HG02610 (cell line): Measurements from ENCODE around the gene TMEM144.
A peak's percentile ranks its signal among the peaks of the same experiment; 100 is the strongest.

Experiments used
- ATAC-seq: cut with Tn5 transposase; IDR thresholded peaks from one replicate; pipeline ENCODE4 v1.9.1; 2021; ENCODE audit warnings: mild to moderate bottlenecking, moderate library complexity; ENCODE audit not compliant: unreplicated experiment

The TMEM144 gene

DNA sequence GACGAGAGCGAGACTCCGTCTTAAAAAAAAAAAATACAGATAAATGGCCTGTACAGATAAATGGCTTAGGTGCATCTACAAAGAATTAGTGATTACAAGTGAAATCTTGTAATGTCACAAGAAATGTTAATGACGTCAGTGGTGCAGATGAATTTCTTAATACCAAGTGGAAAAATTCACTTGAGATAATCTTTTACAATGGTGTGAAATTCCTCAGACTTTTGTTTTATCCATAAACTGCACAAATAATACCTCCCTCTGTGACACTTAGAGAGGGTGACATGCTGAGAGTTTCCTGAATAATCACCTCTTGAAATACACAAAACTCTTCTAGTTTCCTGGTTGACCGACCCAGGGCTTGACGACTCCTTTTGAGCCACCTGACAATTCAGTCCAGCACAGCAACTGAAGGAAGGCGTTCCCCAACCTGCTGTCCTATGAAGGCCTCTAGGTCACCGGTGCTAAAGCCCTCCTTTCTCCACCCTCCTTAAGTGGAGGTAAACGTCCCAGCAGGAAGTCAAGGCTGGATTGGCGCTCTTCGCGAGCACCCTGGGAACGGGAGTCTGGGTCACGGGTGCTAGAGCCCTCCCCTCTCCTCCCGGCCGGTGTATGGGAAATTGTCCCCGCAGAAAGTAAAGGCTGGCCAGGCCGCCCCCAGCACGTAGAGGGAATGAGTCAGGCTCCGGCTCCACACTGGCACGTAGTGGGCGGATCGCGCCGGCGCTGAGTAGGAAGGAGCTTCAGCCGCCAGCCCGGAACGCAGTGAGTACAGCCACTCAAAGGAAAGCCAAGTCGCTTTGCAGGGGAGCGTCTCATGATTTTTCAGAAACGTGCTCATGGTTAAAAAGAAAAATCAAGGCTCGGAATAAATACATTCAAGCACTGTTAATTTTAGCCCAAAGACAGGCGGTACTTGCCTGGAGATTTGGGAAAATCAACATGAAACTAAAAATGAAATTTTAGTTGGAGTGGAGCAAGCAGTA, at the start of gene TMEM144:
TSS of gene TMEM144 (plus strand) at position 662 of the 983 bp plus-strand sequence. CDS start 2,182 bp downstream, outside the sequence.
- peak; percentile 95 for ATAC-seq

DNA sequence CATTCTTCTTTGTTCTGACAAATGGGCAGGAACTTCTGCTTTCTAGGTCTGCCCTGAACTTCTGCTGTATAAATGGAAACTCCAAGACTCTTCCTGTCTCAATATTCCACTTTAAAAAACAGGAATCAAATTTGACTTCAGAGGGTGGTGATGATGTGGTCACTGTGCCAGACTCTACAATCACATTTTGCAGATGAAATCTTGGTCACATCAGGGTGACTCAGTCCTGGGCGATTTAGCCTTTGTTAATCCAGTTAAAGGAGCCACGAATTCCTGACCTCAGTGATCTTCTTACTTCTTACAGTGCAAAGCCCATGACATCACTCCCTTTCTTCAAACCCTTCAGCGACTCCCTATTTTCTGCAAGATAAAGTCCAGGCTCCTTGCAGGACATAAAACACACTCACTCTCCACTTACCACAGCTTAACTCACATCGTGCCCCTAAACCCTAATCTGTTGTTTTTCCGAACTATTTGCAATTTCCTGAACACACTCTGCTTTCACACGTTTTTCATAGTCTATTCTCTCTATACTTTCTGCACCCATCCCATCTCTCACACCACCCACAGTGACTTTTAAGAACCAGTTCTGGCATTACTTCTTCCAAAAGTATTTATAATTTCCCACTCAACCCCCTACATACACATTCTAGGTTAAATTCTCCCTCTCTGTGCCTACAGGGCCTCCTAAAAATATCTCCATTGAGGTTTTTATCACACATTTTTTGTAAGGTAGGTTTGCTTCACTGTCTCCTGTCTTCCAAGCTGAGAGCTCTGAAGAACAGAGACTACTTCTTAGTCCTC, 48.5 kb upstream of the TMEM144 start:
- ATAC-seq = no peak

DNA sequence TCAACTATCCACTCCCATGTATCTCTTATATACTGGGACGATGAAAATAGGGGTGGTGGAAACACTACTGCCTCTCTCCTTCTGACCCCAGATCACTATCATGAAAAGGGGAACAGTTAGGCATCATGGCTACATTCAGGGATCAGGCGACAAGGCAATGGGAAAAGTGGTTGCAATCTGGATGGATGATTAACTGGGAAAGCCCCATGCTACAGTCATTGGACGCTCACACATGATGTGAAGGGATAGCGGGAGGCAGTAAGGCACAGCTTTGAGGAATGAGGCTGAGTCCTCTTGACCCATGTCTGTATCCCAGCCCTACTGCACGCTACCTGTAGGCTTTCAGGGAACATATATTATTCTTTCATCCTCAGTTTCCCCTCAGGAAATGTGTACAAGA, 47.7 kb upstream of the TMEM144 start:
- no peak for ATAC-seq

DNA sequence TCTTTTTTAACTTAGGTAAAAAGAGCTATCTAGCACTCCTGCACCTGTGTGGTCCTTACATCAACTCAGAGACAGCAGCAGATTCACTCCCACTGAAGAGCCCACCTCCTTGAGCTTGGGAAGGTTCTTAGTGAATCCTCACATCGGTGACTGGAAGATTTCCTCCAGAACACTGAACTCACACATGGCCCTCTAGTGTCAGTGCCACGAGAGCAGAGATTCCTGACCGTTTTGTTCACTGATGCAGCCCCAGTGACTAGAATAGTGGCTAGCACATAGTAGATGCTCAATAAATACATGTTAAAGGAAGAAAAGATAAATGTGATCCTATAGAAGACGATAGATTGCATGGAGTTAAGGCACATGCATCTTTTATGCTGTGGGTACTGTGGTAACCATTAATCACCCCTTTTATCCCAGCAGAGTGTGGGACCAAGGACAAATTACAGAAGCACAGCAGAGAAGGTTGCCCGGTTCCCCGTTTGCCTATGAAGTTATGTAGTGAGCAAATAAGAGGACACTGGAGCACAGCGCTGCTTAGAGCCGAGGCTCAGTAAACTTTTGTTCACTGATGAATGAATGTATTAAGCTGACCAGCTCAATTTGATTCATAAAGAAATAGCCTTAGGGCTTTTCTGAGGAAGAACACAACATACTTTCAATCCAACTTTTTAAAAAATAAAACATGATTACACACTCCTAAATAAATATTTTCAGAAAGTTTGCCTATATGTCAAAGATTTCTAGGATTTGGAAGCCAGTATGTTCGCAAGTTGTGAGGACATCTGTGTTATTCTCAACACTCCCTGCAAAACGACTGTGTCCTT, 46.1 kb upstream of the TMEM144 start:
- ATAC-seq = no peak

DNA sequence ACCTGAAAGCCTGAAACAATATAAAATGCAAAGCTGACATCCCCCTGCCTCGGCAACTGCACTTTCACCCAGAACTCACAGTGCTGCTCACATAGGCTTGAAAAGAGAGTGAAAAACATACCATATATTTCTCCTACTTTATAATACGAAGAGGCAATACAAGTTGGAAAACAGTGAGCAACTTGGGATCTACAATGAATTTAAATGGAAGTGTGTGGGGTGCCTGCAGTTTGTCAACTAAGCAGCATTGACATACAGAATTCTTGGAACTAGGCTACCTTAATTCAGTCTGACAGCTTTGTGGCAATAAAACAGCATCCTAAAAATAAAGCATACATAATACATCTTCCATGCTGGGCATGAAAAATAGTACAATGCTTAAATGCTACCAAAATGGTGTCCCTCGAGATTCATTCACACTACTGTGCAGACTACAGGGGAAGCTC, 45.5 kb upstream of the TMEM144 start:
- no peak for ATAC-seq

DNA sequence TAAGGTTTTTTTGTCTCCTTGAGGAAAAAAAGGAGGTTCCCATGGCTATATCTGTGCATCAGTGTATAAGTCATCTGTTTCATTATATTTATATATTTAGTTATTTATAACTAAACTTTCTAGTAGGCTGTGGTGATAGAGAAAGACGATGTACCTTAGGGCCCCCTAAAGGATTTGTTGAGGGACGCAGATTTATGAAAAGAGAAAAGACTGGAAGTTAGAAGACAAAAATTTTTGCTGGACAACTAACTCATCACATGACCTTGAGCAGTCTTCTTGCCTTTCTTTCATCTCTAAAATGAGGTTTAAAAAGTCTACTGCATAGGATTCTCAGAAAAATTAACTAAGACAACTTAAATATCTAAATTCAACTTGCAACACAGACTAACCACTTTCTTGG, 43.6 kb upstream of the TMEM144 start:
- no peak for ATAC-seq

DNA sequence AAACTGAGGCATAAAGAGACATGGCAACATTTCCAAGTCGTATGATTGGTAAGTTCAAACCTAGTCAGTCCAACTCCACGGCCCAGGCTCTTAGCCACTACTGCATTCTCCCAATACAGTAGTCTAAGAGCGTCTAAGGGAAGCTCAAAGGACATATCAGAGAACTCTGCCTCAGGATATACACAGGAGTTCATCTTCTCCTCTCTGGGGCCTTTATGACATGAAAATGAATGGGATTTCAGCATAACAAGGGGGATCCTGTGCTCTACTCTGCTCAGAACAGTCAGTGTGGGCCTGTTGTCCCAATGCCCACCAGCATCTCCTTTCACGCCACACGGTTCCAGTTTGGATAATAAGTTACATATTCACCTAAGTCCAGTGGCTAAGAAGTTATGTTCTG, 41.7 kb upstream of the TMEM144 start:
- no peak for ATAC-seq

DNA sequence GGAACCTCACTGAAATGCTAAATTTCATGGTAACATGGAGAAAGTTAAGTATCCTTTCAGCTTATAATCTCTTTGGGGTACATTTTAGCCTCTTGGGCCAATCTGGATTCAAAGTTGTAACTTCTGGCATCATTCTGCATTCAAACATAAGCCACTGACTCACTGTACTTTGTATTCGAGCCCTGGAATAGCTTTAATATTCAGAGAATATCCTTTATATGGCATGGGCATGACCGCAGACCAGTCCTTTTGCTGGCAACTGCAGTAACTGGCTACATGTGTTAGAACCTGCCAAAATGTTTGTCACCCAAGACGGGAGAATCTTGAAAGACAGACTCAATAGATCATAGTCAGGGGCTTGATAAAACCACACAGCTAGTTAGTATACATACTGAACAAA, 40.8 kb upstream of the TMEM144 start:
- ATAC-seq = no peak

DNA sequence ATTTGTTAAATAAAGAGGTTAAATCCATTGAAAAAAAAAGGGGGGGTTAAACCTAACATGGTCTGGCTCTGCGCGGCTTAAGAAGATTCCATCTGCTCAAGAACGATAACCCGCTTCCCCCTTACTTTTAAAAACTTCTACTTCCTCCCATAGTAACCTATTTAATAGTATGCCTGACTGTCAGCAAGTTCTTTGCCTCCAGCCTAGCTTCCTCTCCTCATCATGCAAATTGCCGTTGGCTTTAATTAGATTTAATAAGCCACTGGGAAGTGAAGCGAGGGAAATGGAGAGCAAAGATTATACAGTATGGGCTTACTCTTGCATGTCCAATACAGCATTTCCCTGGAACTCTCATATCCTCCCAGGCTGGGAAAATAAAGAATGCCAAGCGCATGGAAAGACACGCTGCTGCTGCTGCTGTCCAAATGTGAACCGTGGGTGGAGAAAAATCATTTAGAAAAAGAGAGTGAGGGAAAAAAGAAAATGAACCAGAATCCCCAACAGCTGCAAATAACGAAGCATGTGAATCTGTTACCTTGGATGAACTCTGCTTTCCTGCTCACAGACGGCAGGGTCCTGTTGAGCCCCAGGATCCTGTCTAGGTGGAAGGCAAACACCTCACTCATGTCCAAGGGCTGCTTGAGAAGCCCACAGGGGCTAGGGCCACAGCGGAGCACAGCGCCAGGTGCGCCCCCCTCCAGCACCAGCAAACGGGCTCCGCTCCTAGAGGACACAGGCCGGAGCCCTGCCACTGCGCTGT, 40.2 kb upstream of the TMEM144 start:
- no peak for ATAC-seq

DNA sequence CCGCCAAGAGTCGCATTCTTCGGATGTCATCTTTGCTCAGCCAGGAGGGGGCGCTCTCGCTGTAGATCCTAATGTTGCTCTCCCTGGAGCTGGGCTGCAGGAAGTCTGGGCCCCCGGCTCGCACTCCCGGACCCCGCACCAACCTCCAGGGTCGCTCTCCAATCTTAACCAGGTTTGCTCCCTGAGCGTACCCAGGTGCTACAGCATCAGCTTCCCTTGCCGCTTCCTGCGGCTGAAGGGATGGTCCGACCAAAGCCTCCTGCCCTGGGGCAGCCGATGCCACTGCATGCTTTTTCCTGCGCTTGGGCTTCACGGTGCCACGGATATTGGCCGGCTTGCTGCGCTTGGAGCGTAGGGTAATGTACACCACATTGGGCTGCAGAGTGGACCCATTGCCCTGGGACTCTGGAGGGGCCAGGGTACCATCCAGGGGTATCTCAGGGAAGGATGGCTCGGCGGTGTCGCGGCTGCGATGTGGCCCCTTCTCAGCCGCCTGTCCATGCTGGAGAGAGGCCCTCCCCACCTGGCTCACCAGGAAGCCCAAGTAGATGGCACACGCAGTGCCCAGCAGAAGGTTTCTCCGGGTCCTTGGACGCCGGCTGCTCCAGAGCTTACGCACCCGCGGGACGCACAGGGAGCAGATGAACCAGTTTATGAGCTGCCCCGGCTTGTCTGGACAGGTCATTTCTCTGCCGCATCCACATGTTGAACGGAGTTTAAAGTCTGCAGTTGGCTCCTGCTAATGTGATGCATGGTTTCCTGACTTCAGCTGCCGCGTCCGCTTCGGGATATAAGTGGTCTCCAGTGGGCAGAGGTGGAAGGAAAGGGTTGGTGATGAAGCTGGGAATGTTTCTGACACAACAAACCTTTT, 39.4 kb upstream of the TMEM144 start:
- no peak for ATAC-seq

DNA sequence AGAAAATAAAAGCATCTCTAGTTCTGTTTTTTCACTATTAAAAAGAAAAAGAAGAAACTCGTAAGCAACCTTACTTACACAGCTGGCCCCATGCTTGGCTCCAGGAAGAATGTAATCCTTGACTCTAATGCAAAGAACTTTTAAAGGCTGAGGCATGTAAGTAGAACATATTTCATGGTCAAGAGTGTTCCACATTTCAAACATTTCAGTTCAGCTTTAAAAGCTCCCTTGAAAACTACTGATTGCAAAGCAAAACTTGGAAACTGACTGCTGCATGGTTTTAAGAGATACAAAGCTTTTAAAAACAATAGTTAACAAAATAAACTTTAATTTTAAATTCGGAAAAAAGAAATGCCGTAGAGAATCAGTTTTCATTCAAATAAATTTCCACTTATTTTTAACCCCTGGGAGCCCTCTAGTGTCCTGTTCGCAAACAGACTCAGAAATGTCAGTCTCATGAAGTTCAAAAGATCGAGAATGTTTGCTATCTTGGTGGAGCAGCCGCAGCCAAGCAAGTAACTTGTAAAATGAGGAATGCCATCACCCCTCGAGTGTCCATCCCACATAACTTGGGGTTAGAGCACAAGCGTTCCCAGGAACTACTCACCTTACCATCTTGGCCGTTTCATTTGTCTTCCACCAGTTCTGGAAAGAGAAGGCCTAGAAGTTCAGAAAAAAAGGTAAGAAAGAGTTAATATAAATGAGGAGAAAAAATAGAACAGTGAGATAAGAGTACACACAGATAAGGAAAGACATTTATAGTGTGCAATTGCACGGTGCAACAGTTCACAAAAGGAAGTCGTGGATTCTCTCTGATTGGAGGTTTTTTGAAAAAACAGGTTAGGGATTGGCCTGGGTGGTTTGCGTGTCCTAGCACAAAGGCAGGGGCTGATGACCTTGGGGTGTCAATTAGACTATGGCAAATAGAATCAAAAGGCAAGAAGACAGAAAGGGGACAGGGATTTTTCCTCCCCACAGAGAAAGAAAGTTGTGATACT, 37.7 kb upstream of the TMEM144 start, which contains the start of gene GASK1B:
TSS of gene GASK1B (minus strand) at position 765 of the 998 bp plus-strand sequence. CDS start 1,650 bp downstream, outside the sequence.
- ATAC-seq = no peak

DNA sequence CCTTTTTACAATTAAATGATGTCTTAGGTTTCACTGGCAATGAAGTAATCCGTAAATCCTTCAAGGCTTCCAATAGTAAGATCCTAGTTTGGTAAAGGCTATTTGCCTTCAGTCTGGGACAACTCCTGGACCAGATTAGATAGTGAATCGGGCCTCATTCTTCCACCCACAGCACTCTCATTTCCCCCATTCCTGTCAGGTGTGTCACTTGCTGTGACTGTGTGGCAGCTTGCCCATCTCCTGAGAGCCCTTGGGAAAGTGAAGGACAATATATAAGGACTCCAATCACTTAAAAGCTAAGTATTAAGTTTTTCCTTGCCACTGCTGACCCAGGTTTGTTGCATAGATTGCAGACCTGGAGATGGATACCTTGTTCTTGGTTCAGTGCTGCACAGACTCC, 34.2 kb upstream of the TMEM144 start:
- ATAC-seq = no peak

DNA sequence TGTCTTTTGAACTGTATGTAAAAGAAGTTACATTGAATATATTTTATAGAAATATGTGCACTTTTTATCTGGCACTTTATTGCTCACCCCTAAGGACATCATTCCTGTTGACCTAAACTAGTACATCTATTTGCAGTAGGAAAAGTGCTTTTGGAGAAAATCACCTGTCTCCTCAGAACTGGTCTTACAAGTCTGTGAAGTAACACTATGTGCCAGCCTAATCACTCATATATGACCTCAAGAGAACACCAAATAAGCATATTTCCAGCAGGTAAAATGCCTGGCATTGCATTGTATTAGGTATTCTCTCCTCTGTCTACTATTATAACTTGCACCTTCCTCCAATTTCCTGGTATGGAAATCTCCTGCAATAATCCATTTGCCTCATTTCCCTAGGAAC, 33.5 kb upstream of the TMEM144 start:
- no peak for ATAC-seq

DNA sequence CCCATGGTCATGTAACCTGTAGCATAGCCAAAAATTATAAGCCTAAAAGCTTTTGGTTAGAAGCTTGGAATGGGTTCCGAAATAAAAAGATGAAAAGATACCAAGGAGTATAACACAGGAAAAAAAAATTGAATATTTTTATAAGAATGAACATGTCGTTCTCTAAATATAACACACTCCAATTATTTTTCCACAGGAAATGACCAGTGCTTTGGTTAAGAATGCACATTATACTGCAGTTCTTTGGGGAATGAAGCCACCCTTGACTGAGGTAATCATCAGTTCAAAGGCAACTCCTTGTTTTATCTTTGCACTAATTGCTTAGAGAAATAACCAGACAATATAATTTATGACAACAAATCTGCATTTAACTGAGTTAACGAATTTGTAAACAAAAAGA, 30.8 kb upstream of the TMEM144 start:
- ATAC-seq = no peak

DNA sequence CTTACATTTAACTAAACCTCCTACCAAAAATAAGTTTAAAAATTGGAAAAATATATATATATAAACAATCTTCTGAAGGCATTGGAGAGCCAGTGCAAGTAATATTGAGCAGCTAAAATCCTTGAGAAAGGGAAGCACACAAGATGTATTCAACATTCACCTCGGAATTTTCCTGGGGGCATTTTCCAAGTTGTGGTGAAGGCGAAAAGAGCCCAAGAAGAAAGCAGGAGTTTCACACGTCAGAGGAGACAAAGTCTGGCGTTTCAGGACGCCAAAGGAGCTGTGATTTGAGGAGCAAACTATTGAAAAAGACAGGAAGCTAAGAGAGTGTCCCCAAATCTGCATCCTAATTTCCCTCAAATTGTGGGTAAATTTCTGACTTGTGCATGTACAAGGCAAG, 28.4 kb upstream of the TMEM144 start:
- no peak for ATAC-seq

DNA sequence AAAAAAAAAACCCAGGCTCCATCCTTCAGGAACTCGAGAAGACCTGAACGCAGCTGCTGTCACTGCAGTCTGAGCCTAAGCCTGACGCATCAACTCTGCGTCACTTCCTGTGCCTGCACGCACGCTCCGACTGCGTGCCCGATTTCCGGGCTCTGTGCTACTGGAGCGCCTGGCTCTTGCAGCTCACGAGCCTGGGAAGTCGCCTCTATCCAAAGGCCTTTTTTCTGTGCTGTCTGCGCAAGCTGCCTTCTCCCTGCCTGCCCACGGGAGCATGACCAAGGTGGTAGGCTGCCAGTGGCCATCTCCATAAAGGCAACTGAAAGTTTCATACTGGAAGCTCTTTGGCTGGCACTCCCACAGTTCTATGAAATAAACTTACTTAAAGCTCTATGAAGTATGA, 27.6 kb upstream of the TMEM144 start:
- no peak for ATAC-seq

DNA sequence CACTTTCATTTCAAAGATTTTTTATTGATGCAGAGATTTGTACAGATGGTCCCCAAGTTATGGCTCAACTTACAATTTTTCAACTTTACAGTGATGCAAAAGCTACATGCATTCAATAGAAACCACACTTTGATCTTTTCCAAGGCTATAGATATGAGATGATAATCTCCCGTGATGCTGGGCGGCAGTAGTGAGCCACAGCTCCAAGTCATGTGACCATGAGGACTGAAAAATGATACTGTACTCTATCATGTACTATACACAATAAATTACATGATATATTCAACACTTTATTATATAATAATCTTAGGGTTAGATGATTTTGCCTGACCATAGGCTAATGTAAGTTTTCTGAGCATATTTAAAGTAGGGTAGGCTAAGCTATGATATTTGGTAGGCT, 23.5 kb upstream of the TMEM144 start:
- ATAC-seq = no peak

DNA sequence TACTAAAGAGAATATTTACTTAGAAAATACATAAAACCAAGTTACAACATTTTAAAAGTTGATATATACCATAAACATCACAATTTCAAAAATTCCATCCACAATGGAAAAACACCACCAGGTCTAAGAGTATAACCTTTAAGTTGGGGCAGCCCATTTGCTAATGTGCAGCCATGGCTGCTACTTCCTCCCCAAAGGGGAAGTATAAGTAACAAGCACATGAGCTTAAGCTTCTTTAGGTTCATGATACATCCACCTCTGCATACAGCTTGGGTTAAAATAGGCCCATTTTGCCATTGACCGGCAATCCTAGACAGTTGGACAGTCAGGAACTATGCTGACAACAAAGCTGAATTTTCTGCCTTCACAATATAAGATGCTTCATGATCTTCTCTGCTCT, 20.9 kb upstream of the TMEM144 start:
- no peak for ATAC-seq
